Fibroblast of pulmonary artery (primary cell): Measurements from ENCODE around the gene CAPN14.
A peak's percentile ranks its signal among the peaks of the same experiment; 100 is the strongest.

ENCODE experiments used
- DNase-seq: peaks from one replicate; pipeline ENCODE4 v3.0.0-alpha.2; 2010; ENCODE audit warnings: low read depth
- H3K4me3 ChIP-seq: replicated peaks from 2 replicates; pipeline ENCODE4 v1.5.1; 2011; ENCODE audit warnings: low read depth, mild to moderate bottlenecking, control low read depth, low read length, moderate library complexity
- TF ChIP-seq, protein P1 (sequence below): IDR thresholded peaks from 2 replicates; pipeline ENCODE4 v1.5.1; 2011; ENCODE audit warnings: mild to moderate bottlenecking, control low read depth, low read length, inconsistent platforms; ENCODE audit errors: missing control alignments

The CAPN14 gene

DNA sequence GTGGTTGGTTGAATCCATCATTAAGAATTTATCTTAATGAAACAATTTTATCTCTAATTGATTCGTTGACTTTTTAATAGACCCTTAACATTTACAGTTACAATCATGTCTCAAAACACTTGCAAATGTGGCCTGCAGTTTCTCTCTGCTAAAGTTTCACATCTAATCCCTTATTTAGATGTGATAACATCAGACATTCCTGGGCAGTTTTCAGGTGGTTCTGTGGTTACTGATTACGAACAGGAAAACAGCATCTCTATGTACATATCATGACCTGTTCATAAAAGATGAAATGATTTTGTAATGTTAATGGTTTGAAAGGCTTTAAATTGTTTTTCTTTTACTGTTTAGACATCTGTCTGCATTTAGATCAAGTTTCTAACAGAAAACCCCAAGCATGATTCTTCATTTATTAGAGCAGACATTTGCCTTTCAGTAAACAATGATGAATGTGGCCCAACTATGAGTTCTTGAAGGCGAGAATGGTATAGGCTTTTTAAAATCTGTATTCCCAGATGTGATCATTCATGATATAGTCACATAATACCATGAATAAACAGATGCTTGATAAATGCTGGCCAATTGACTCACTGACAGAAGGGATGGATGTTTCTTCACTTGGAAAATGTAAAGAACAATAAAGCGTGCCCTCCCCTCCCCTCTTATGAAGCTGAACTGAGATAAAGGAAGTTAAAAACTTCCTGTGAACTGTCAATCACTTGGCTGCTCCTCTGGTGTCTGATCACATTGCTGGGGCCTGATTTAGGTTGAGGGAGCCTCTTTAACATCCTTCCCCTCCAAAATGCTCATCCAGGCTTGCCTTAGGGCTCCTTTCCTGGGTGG lies 3.5 kb downstream of the CAPN14 start:
- TF ChIP-seq, protein P1, sequence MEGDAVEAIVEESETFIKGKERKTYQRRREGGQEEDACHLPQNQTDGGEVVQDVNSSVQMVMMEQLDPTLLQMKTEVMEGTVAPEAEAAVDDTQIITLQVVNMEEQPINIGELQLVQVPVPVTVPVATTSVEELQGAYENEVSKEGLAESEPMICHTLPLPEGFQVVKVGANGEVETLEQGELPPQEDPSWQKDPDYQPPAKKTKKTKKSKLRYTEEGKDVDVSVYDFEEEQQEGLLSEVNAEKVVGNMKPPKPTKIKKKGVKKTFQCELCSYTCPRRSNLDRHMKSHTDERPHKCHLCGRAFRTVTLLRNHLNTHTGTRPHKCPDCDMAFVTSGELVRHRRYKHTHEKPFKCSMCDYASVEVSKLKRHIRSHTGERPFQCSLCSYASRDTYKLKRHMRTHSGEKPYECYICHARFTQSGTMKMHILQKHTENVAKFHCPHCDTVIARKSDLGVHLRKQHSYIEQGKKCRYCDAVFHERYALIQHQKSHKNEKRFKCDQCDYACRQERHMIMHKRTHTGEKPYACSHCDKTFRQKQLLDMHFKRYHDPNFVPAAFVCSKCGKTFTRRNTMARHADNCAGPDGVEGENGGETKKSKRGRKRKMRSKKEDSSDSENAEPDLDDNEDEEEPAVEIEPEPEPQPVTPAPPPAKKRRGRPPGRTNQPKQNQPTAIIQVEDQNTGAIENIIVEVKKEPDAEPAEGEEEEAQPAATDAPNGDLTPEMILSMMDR: no peak
- H3K4me3 ChIP-seq: no peak overlapping the region
- no peak for DNase-seq

DNA sequence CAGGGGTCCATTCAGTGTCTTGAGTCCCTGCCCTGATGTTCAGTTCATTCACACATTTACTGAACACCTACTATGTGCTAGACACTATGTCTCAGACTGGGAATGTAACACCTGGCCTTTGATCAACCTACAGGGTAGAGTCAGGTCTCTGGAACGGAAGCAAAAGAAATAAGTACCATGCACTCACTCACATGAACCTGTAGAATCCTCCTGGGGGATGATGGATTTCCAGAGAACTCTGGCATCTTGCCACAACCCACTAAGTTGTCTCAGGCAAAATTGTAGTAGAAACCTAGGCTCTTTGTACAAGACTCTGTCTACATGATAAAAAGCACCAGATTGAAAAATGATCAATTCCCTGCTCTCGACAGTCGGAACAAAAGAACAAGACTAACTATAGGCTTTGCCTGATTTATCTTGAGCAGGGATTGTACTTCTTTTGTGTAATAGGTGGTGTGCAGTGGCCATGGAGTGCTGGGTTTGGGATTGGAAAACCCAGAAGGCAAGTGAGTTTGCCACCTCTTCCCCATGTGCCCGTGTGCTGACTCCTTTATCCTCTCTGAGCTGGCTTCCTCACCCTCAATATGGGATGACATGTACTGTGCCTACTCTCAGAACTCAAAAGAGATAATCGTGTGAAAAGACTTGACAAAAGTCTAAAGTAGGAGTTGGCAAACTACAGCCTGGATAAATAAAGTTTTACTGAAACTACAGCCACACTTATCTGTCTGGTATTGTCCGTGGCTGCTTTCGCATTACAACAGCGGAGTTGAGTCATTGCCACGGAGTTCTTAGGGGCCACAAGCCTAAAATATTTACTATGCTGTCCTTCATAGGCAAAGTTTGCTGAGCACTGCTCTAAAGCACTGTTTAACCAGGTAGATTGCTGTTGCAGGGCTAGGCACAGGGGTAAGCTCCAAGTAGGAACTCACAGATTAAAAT lies 4.4 kb downstream of the CAPN14 start:
- H3K4me3 ChIP-seq: no peak overlapping the region
- peak; percentile 28 for DNase-seq
- TF ChIP-seq, protein P1: no peak

DNA sequence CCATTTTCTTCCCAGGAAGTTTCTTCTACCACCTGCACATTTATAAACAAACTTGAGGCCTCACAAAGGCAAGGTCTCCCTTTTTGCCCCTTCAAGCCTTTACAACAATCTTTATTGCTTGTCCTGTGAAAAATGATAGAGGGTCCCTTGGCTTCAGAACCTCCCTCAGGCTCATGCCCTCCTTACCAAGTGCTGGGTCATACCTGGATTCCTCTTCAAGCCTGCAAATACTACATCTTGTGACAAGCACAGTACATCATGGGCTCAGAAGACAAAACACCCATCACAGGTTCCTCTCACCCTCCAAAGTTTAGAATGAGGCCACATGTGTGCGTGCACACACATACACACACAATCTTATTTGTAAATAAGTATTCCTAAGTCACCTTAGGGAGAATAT lies 9.1 kb downstream of the CAPN14 start:
- DNase-seq: no peak
- TF ChIP-seq, protein P1: no peak
- H3K4me3 ChIP-seq: no peak overlapping the region

DNA sequence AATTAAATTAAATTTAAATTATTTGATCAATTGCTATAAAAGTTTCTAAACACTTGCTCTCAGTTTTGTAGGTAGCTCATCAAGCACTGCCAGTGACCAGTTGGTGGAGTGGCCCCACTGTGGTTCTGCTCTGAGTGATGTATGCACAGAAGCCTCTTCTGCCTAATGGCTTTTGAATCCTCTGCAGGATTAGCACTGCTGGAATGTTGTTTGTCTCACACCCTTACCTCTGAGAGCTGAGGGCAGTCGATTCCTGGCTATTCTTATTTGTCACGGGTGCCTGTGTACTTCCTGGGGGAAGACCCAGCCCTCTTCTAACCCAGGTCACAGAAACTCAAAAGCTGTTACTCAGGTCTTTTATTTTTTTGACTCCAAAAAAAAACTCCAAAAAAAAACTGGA lies 9.5 kb downstream of the CAPN14 start:
- no peak overlapping the region for H3K4me3 ChIP-seq
- TF ChIP-seq, protein P1: no peak
- DNase-seq: no peak

DNA sequence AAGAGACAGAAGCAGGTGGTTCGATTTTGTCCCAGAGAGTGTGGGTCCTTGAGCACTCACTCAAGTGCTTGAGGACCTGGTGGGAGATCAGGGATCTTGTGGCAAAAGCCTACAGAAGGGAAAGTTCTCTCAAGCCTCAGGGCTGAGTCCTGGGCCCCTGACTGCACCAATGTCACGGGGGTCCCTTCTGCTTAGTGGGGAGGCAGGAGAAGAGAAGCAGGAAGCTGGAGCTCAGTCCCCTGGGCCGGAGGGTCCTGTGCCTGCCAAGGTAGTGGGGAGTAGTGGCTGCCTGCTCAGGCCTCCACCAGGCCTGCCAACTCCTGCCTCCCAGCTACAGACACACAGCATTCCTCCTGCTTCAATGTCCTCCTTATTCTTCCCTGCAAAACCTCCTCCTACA lies 11.7 kb downstream of the CAPN14 start:
- H3K4me3 ChIP-seq: no peak overlapping the region
- TF ChIP-seq, protein P1: no peak
- no peak for DNase-seq

DNA sequence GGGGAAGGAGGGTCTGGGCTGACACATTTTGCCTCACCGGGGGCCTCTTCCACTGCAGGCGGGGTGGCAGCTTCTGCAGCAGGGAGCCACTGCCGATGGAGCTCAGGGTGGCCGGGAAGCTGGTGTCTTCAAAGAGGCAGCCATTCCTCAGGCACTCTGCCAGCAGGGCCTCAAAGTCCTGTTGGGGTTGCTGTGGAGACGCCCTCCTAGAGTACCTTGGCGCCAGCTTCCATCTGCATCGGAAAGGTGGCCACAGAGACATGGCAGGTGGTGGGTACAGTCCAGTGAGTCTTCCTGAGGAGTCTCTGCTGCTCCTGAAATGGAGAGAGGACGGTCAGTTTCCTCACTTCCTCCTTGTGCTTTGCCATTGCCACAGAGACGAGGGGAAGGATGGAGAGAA lies 12.1 kb downstream of the CAPN14 start:
- no peak overlapping the region for H3K4me3 ChIP-seq
- TF ChIP-seq, protein P1: no peak
- DNase-seq: no peak
